SK-N-SH (cell line): ENCODE data around the gene SLC6A8.

Source experiments
- CHD2 ChIP-seq: fragments of 150-350 bp; IDR thresholded peaks from 2 replicates; pipeline ENCODE4 v1.6.1; 2018; ENCODE audit warnings: low read length; ENCODE audit not compliant: partially characterized antibody
- FOSL2 ChIP-seq: IDR thresholded peaks from 2 replicates; pipeline ENCODE4 v1.4.0; 2012; ENCODE audit warnings: low read depth, mild to moderate bottlenecking, moderate library complexity, borderline replicate concordance

DNA sequence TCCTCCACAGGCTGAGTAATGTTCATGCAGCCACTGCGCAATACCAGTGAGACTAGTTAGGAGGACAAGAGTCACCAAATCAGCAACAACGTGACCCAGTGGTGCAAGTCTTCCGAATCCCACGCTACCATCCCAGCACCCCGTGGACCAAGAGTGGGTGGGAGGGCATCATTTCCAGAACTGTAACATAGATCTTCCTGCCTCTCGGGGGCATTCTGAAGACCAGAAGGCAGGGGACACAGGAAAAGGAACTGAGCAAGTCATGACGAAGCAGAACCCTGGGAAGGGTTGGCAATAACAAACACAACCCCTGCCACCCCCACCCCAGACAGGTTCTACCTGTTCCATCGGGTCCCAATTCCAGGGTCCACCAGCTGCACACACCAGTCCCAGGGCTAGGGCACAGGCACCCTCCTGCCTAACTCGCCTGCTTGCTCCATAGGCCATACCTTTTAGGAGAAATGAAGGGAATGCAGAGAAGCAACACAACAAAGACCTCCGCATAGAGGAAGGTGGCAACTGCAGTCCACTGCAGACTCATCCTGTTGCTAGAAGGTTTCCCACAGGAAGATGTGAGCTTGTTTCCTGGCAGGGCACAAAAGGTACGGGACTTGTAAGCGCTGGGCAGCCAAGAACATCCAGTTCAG, 35.1 kb downstream of the SLC6A8 start:
- TF ChIP-seq CHD2 (no peak), FOSL2 (no peak)
